ENCODE measurements around the gene GNA12. TPM values are rescaled to one million over a fixed set of nuclear protein-coding genes. Genes with fewer than 3 reads are reported as not detected.

The GNA12 gene
- total RNA-seq, 1 experiment from 2014 or later, result 35.5 TPM

- H3K27me3 ChIP-seq (replicated peaks; ENCODE audit: insufficient read depth, low read depth, low read length, poor library complexity), result no peaks in the 10 kb centered on the region
- no peak for TF ChIP-seq EZH2 (IDR thresholded peaks at IDR 0.05; ENCODE audit: borderline replicate concordance, low read depth, low read length, poor library complexity, severe bottlenecking)
- TF ChIP-seq CTCF (conservative IDR thresholded peaks at IDR 0.05; ENCODE audit: low read depth, low read length), result no peak
- no peak overlapping the region for H3K4me3 ChIP-seq (ENCODE audit: low read depth, low read length, poor library complexity, severe bottlenecking)
- ChIA-PET POLR2A (ENCODE audit: low non-redundant PET) (no interaction called here), CTCF (no interaction called here)
- H3K9me3 ChIP-seq (ENCODE audit: low read depth, low read length, poor library complexity, severe bottlenecking), result no peaks in the 10 kb centered on the region
- no TSS peak for BruUV-seq (replicated peaks)
- no peak for DNase-seq (ENCODE audit: low spot score)
- no peaks in the 10 kb centered on the region for H3K4me1 ChIP-seq (ENCODE audit: insufficient read depth, low read length, poor library complexity, severe bottlenecking)
- H3K27ac ChIP-seq (ENCODE audit: low read depth, low read length, poor library complexity, severe bottlenecking), result no peak overlapping the region
- intact Hi-C loops (cut with micrococcal nuclease; ENCODE audit: unreplicated experiment), result no loop called here
- no peaks in the 10 kb centered on the region for H3K36me3 ChIP-seq (ENCODE audit: insufficient read depth, low read length, poor library complexity, severe bottlenecking)
These were observed 120.8 kb downstream of the GNA12 start for GRCh38 chr7:2723138-2723850.

GRCh38 chr7:2722591-2722990 lies 121.5 kb downstream of the GNA12 start:
- ChIA-PET CTCF (no interaction called here), POLR2A (ENCODE audit: low non-redundant PET) (no interaction called here)
- Histone ChIP-seq H3K27ac (ENCODE audit: low read depth, low read length, poor library complexity, severe bottlenecking) (no peak overlapping the region), H3K27me3 (replicated peaks; ENCODE audit: insufficient read depth, low read depth, low read length, poor library complexity) (no peaks in the 10 kb centered on the region), H3K4me1 (ENCODE audit: insufficient read depth, low read length, poor library complexity, severe bottlenecking) (no peaks in the 10 kb centered on the region), H3K36me3 (ENCODE audit: insufficient read depth, low read length, poor library complexity, severe bottlenecking) (no peaks in the 10 kb centered on the region), H3K9me3 (ENCODE audit: low read depth, low read length, poor library complexity, severe bottlenecking) (no peaks in the 10 kb centered on the region), H3K4me3 (ENCODE audit: low read depth, low read length, poor library complexity, severe bottlenecking) (no peak overlapping the region)
- no TSS peak for BruUV-seq (replicated peaks)
- DNase-seq (ENCODE audit: low spot score), result no peak
- intact Hi-C loops (cut with micrococcal nuclease; ENCODE audit: unreplicated experiment), result no loop called here
- TF ChIP-seq EZH2 (IDR thresholded peaks at IDR 0.05; ENCODE audit: borderline replicate concordance, low read depth, low read length, poor library complexity, severe bottlenecking), result no peak
- TF ChIP-seq CTCF (conservative IDR thresholded peaks at IDR 0.05; ENCODE audit: low read depth, low read length), result no peak

- Histone ChIP-seq H3K27ac (ENCODE audit: low read depth, low read length, poor library complexity, severe bottlenecking) (no peak overlapping the region), H3K4me1 (ENCODE audit: insufficient read depth, low read length, poor library complexity, severe bottlenecking) (no peaks in the 10 kb centered on the region), H3K4me3 (ENCODE audit: low read depth, low read length, poor library complexity, severe bottlenecking) (no peak overlapping the region), H3K27me3 (replicated peaks; ENCODE audit: insufficient read depth, low read depth, low read length, poor library complexity) (no peaks in the 10 kb centered on the region), H3K36me3 (ENCODE audit: insufficient read depth, low read length, poor library complexity, severe bottlenecking) (no peaks in the 10 kb centered on the region), H3K9me3 (ENCODE audit: low read depth, low read length, poor library complexity, severe bottlenecking) (no peaks in the 10 kb centered on the region)
- ChIA-PET CTCF (no interaction called here), POLR2A (ENCODE audit: low non-redundant PET) (no interaction called here)
- DNase-seq (ENCODE audit: low spot score), result no peak
- TF ChIP-seq EZH2 (IDR thresholded peaks at IDR 0.05; ENCODE audit: borderline replicate concordance, low read depth, low read length, poor library complexity, severe bottlenecking) (no peak), CTCF (conservative IDR thresholded peaks at IDR 0.05; ENCODE audit: low read depth, low read length) (no peak)
- BruUV-seq (replicated peaks), result no TSS peak
- intact Hi-C loops (cut with micrococcal nuclease; ENCODE audit: unreplicated experiment), result no loop called here
These were observed 122.3 kb downstream of the GNA12 start for GRCh38 chr7:2721842-2722241.

Measured in A673 (cell line).